ENCODE data around the gene CEP192.

GRCh38 chr18:13095466-13095865 is 104.3 kb downstream of the CEP192 start:
- TF ChIP-seq EZH2phosphoT487 (IDR thresholded peaks at IDR 0.05; ENCODE audit: borderline replicate concordance) (no peak), POLR2AphosphoS5 (IDR thresholded peaks at IDR 0.05; ENCODE audit: low read depth, low read length) (no peak), JUND (IDR thresholded peaks at IDR 0.05) (no peak), EZH2 (IDR thresholded peaks at IDR 0.05) (no peak), CEBPB (IDR thresholded peaks at IDR 0.05; ENCODE audit: low read depth) (no peak), POLR2A (IDR thresholded peaks at IDR 0.05; ENCODE audit: borderline replicate concordance, extremely low read depth, insufficient read depth, insufficient read length) (no peak), CTCF (IDR thresholded peaks at IDR 0.05 in 2 of 3, conservative IDR thresholded peaks at IDR 0.05 in 1 of 3; ENCODE audit: borderline replicate concordance in 1 of 3, insufficient read depth in 1 of 3, low read depth in 2 of 3, low read length in 2 of 3) (no peak), RAD21 (IDR thresholded peaks at IDR 0.05; ENCODE audit: low read depth) (no peak), ZBTB33 (IDR thresholded peaks at IDR 0.05; ENCODE audit: extremely low read depth, insufficient replicate concordance, low read length) (no peak), CBX3 (IDR thresholded peaks at IDR 0.05; ENCODE audit: low read depth) (no peak), SP1 (IDR thresholded peaks at IDR 0.05; ENCODE audit: low read depth) (no peak), EGR1 (IDR thresholded peaks at IDR 0.05; ENCODE audit: low read depth) (no peak), FOSL1 (IDR thresholded peaks at IDR 0.05; ENCODE audit: low read depth) (no peak), MAX (IDR thresholded peaks at IDR 0.05) (no peak)
